ENCODE measurements around the gene POC1B.

- TF ChIP-seq MXI1 (conservative IDR thresholded peaks at IDR 0.05; ENCODE audit: poor library complexity, severe bottlenecking) (no peak), EZH2 (IDR thresholded peaks at IDR 0.05; ENCODE audit: borderline replicate concordance, insufficient read depth, low read length, poor library complexity, severe bottlenecking) (no peak), SMC3 (conservative IDR thresholded peaks at IDR 0.05; ENCODE audit: poor library complexity) (no peak), POLR2AphosphoS5 (IDR thresholded peaks at IDR 0.05) (no peak), RAD21 (conservative IDR thresholded peaks at IDR 0.05) (no peak), EP300 (conservative IDR thresholded peaks at IDR 0.05; ENCODE audit: poor library complexity, severe bottlenecking) (no peak), TAF1 (IDR thresholded peaks at IDR 0.05; ENCODE audit: low read depth) (no peak)
- TF ChIP-seq, protein P1, sequence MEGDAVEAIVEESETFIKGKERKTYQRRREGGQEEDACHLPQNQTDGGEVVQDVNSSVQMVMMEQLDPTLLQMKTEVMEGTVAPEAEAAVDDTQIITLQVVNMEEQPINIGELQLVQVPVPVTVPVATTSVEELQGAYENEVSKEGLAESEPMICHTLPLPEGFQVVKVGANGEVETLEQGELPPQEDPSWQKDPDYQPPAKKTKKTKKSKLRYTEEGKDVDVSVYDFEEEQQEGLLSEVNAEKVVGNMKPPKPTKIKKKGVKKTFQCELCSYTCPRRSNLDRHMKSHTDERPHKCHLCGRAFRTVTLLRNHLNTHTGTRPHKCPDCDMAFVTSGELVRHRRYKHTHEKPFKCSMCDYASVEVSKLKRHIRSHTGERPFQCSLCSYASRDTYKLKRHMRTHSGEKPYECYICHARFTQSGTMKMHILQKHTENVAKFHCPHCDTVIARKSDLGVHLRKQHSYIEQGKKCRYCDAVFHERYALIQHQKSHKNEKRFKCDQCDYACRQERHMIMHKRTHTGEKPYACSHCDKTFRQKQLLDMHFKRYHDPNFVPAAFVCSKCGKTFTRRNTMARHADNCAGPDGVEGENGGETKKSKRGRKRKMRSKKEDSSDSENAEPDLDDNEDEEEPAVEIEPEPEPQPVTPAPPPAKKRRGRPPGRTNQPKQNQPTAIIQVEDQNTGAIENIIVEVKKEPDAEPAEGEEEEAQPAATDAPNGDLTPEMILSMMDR (IDR thresholded peaks at IDR 0.05; ENCODE audit: poor library complexity, severe bottlenecking): no peak
- TF ChIP-seq, protein P2, sequence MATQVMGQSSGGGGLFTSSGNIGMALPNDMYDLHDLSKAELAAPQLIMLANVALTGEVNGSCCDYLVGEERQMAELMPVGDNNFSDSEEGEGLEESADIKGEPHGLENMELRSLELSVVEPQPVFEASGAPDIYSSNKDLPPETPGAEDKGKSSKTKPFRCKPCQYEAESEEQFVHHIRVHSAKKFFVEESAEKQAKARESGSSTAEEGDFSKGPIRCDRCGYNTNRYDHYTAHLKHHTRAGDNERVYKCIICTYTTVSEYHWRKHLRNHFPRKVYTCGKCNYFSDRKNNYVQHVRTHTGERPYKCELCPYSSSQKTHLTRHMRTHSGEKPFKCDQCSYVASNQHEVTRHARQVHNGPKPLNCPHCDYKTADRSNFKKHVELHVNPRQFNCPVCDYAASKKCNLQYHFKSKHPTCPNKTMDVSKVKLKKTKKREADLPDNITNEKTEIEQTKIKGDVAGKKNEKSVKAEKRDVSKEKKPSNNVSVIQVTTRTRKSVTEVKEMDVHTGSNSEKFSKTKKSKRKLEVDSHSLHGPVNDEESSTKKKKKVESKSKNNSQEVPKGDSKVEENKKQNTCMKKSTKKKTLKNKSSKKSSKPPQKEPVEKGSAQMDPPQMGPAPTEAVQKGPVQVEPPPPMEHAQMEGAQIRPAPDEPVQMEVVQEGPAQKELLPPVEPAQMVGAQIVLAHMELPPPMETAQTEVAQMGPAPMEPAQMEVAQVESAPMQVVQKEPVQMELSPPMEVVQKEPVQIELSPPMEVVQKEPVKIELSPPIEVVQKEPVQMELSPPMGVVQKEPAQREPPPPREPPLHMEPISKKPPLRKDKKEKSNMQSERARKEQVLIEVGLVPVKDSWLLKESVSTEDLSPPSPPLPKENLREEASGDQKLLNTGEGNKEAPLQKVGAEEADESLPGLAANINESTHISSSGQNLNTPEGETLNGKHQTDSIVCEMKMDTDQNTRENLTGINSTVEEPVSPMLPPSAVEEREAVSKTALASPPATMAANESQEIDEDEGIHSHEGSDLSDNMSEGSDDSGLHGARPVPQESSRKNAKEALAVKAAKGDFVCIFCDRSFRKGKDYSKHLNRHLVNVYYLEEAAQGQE (IDR thresholded peaks at IDR 0.05; ENCODE audit: borderline replicate concordance): no peak
Measured at GRCh38 chr12:89453121-89453978, 72.5 kb downstream of the POC1B start.

Data from neural cell (in vitro differentiated cells).